ENCODE measurements around the gene SNRPB2.

GRCh38 chr20:16729565-16730460 lies at the start of gene SNRPB2:
- TF ChIP-seq CTCF (IDR thresholded peaks at IDR 0.05) (peak in 2 of 4 experiments; percentile 2 to 9), POLR2A (IDR thresholded peaks at IDR 0.05) (peak; percentile 19 to 45)

Data from gastroesophageal sphincter (tissue), 3 donors.